RWPE2 (cell line): Measurements from ENCODE around the gene ERBB4.

Source experiments
- ATAC-seq: fragments of 200-7000 bp; cut with Tn5 transposase; 3 replicates; pipeline ENCODE4 v1.9.1; 2021; ENCODE audit warnings: low read depth
- DNase-seq: peaks from one replicate; pipeline ENCODE4 v3.0.0-alpha.2; 2020; ENCODE audit warnings: low spot score
- H3K27ac ChIP-seq: fragments of 450-650 bp; 2 replicates; pipeline ENCODE4 v1.5.1; 2017; ENCODE audit warnings: mild to moderate bottlenecking; ENCODE audit not compliant: poor library complexity, severe bottlenecking
- H3K27me3 ChIP-seq: fragments of 250-450 bp; sonication (Bioruptor Pico); 2 replicates; pipeline ENCODE4 v1.5.1; 2021; ENCODE audit warnings: mild to moderate bottlenecking, moderate library complexity; ENCODE audit not compliant: insufficient read depth, poor library complexity, severe bottlenecking
- H3K36me3 ChIP-seq: fragments of 250-450 bp; sonication (Bioruptor Pico); 2 replicates; pipeline ENCODE4 v1.5.1; 2020; ENCODE audit warnings: low read depth, mild to moderate bottlenecking, moderate library complexity
- H3K4me1 ChIP-seq: fragments of 250-450 bp; sonication (Bioruptor Pico); 2 replicates; pipeline ENCODE4 v1.5.1; 2021; ENCODE audit warnings: mild to moderate bottlenecking, moderate library complexity; ENCODE audit not compliant: insufficient read depth, poor library complexity, severe bottlenecking
- H3K4me3 ChIP-seq: fragments of 250-450 bp; sonication (Bioruptor Pico); 2 replicates; pipeline ENCODE4 v1.5.1; 2021; ENCODE audit warnings: mild to moderate bottlenecking, moderate library complexity; ENCODE audit not compliant: severe bottlenecking
- H3K9me3 ChIP-seq: fragments of 250-450 bp; sonication (Bioruptor Pico); 2 replicates; pipeline ENCODE4 v1.5.1; 2021; ENCODE audit warnings: mild to moderate bottlenecking, moderate library complexity; ENCODE audit not compliant: severe bottlenecking
- CTCF ChIP-seq: fragments of 450-650 bp; IDR thresholded peaks from one replicate; pipeline ENCODE4 v1.5.1; 2017; ENCODE audit warnings: mild to moderate bottlenecking, moderate library complexity; ENCODE audit not compliant: poor library complexity, severe bottlenecking

Gene ERBB4

DNA sequence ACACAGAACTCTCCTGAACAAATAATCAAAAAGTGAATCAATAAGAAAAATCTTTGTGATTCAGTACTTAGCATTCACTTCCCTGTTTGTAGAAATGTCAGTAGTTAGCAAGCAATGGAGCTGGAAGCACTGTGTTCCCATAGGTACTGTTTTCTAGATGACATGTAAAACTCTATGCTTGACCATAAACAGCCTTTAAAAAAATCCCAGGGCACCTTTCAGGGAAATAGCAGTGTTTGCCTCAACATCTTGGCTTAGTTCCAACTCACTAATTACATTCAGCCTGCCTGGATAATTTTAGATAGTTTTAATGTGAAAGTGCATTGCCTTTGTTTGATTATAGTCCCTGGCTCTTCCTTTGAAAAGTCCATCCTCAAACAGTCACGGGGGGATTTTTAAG, 721.8 kb downstream of the ERBB4 start:
- H3K27me3 ChIP-seq: no peaks in the 10 kb centered on the region
- H3K27ac ChIP-seq: no peak overlapping the region
- DNase-seq (no peak), ATAC-seq (no peak)
- no peaks in the 10 kb centered on the region for H3K4me1 ChIP-seq
- no peaks in the 10 kb centered on the region for H3K9me3 ChIP-seq
- no peak overlapping the region for H3K4me3 ChIP-seq
- no peaks in the 10 kb centered on the region for H3K36me3 ChIP-seq
- TF ChIP-seq CTCF: no peak

DNA sequence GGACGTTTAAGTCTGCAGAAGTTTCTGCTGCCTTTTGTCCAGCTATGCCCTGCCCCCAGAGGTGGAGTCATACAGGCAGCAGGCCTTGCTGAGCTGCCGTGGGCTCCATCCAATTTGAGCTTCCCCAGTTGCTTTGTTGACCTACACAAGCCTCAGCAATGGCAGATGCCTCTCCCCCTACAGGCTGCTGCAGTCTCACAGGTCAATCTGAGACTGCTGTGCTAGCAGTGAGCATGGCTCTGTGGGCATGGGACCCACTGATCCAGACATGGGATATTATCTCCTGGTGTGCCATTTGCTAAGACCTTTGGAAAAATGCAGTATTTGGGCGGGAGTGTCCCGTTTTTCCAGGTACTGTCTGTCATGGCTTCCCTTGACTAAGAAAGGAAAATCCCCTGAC, 726.0 kb downstream of the ERBB4 start:
- Histone ChIP-seq H3K36me3 (no peaks in the 10 kb centered on the region), H3K27ac (no peak overlapping the region), H3K4me3 (no peak overlapping the region), H3K27me3 (no peaks in the 10 kb centered on the region), H3K4me1 (no peaks in the 10 kb centered on the region), H3K9me3 (no peaks in the 10 kb centered on the region)
- TF ChIP-seq CTCF: no peak
- ATAC-seq (no peak), DNase-seq (no peak)

DNA sequence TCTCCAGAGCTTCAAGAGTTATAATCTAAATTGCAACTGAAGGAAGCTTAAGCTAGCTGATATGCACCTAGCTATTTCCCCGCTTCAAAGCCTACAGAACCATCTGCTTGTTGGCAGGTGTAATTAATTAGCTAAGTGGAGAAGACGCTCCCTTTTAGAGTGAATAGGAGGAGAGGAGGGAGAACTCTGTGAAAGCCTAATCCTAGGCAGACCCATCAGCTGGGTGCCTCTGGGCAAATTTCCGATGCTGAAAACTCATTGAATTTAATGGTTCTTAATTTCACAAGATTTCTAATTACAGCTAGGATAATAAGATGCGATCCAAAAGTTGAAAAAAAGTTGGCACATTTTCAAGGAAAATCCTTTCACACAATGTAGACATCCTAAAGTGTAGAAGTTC, 735.9 kb downstream of the ERBB4 start:
- Histone ChIP-seq H3K27me3 (no peaks in the 10 kb centered on the region), H3K4me1 (no peaks in the 10 kb centered on the region), H3K9me3 (no peaks in the 10 kb centered on the region), H3K4me3 (no peak overlapping the region), H3K27ac (no peak overlapping the region), H3K36me3 (no peaks in the 10 kb centered on the region)
- DNase-seq (no peak), ATAC-seq (no peak)
- TF ChIP-seq CTCF: no peak

DNA sequence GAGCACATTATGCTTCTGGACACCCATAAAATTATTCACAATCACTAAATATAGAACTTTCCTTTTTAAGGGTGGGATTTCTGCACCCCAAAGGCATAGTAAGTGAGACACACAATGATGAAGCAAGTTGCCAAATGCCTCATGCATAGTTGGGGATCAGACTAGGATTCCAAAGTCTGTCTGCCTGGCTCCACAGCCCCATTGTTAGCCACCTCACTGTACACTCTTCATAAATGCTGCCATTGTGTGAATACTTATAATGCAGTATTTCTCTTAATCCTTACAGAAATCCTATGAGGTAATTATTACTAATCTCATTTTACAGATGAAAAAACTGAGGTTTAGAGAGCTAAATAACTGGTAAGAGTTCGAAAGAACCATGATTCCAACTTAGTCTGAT, 738.6 kb downstream of the ERBB4 start:
- H3K4me1 ChIP-seq: no peaks in the 10 kb centered on the region
- no peaks in the 10 kb centered on the region for H3K27me3 ChIP-seq
- no peaks in the 10 kb centered on the region for H3K9me3 ChIP-seq
- no peak overlapping the region for H3K4me3 ChIP-seq
- H3K27ac ChIP-seq: no peak overlapping the region
- DNase-seq (no peak), ATAC-seq (no peak)
- no peaks in the 10 kb centered on the region for H3K36me3 ChIP-seq
- TF ChIP-seq CTCF: no peak

- H3K9me3 ChIP-seq: no peaks in the 10 kb centered on the region
- H3K36me3 ChIP-seq: no peaks in the 10 kb centered on the region
- H3K4me1 ChIP-seq: no peaks in the 10 kb centered on the region
- ATAC-seq: no peak
- H3K27ac ChIP-seq: no peak overlapping the region
- no peak for TF ChIP-seq CTCF
- no peak overlapping the region for H3K4me3 ChIP-seq
- no peak for DNase-seq
- no peaks in the 10 kb centered on the region for H3K27me3 ChIP-seq
Measured at GRCh38 chr2:211798868-211799267, 739.7 kb downstream of the ERBB4 start.
